Activated CD4-positive, alpha-beta T cell treated with anti-CD3 and anti-CD28 coated beads, Interleukin-10, Interleukin-2, amounts not matched to agents 100 ng/mL and 50 ng/mL, durations not matched to agents 16 hours and 8 hours (primary cell): ENCODE data around the gene GNAI2.
"Not testable (repeated sequence)": the region's sequence is repeated elsewhere in the genome, so short reads cannot be mapped to it uniquely, and the experiment has no call there.

Experiments
- DNase-seq: peaks from one replicate; pipeline ENCODE4 v3.0.0-alpha.2; 2020

Gene GNAI2

GRCh38 chr3:50266017-50266416, 30.0 kb downstream of the GNAI2 start:
- DNase-seq, result no peak

- DNase-seq, result no peak
These were observed 30.8 kb downstream of the GNAI2 start for GRCh38 chr3:50266836-50267235.

DNA sequence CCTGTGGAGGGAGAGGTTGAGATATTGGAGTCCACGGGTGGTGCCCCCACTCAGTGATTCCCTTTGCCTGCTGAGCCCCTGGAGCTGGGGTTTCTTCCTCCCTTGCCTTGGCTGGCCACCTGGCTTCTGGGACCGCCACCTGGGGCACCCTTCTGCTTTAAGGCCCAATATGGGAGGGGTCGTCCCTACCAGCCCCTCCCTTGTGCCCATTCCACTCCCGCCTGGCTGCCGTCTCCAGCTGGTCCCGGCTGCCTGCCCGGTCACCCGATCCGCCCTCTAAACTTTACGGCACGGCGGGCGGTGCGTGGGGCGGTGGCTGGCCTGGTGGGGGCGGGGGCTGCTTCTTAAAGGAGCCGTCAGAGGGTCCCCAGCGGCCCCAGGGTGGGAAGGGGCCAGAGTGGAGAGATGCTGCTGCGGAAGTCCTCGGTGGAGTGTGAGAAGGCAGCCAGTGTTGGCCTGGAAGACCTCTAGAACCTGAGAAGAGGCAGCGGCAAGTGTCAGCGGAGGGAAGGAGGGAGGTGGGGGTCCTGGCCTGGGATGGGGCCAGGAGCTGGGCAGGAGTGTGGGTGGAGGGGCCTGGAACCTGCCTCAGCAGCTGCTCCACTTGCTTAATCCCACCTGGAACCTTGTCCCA, 31.4 kb downstream of the GNAI2 start:
- no peak for DNase-seq

DNA sequence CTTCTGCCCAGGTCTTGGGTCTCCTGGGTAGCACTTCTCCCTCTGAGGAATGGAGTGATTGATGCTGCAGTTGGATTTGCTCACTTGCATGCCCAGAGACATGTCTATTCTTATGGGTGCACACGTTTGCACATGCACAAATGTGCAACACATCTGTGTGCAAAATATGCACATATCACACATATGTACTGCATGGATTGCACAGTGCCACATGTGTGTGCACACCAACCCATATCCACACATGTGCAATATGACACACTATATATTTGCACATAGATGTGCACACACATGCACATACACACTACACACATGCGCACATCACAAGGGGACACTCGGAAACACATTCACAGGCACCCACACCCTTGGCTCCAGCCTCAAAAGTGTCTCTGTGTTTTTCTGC, 32.3 kb downstream of the GNAI2 start:
- no peak for DNase-seq

GRCh38 chr3:50268703-50269451, 32.9 kb downstream of the GNAI2 start, which contains the start of gene SEMA3B:
Gene SEMA3B (plus strand): TSS chr3:50269147. CDS start chr3:50269241, 94 bp downstream.
- no peak for DNase-seq

- DNase-seq, result no peak
These were observed 33.5 kb downstream of the GNAI2 start for GRCh38 chr3:50269460-50269859.

GRCh38 chr3:50269977-50270413, 34.0 kb downstream of the GNAI2 start:
- no peak for DNase-seq

DNA sequence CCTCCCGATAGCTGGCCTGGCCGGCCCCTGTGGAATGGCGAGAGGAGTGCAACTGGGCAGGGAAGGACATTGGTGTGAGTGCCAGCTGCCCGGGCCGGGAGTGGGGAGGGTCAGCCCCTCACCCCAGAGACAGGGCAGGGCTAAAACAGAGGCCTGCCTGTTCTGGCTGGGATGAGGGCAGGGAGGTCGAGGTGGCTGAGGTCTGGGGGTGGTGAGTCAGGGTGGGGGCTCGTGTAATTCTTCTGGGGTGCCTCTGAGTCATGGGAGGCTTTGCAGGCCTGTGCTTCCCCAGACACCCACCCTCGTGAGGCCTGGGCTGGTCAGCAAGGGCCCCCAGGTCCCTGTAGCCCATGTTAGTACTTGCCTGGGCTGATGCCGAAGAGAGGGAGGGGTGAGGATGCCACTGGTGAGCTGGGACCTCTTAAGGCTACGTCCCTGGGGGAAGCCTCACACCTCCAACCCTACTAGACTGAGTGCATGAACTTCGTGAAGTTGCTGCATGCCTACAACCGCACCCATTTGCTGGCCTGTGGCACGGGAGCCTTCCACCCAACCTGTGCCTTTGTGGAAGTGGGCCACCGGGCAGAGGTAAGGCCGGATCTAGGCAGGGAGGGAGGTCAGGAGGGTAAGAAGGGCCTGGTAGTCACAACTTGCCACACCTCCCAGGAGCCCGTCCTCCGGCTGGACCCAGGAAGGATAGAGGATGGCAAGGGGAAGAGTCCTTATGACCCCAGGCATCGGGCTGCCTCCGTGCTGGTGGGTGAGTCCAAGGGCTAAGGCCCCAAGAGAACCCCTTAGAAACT, 34.6 kb downstream of the GNAI2 start:
- no peak for DNase-seq

DNA sequence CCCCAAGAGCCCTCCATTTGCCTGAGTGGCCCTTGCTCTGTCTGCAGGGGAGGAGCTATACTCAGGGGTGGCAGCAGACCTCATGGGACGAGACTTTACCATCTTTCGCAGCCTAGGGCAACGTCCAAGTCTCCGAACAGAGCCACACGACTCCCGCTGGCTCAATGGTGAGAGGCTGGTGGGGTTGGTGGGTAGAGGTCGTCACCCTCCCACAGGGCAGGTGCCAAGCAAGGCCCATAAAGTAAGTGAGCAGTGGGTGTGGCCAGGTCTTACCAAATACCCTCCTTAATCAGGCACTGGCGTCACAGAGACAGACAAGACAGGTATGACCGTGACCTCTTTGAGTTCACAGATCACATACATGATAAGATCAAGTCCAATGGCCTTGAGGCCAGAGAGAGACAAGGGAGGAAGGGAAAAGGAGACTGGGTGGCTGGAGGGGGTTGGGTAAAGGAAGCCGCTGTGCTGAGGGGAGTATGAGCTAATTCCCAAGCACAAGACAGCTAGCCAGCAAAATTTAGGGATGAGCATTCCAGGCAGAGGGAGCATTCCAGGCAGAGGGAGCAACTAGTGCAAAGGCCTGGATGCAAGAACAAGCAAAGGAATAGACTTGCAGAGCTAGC, 35.4 kb downstream of the GNAI2 start:
- no peak for DNase-seq

- DNase-seq, result not testable (repeated sequence)
These were observed 36.5 kb downstream of the GNAI2 start for GRCh38 chr3:50272538-50272910.

DNA sequence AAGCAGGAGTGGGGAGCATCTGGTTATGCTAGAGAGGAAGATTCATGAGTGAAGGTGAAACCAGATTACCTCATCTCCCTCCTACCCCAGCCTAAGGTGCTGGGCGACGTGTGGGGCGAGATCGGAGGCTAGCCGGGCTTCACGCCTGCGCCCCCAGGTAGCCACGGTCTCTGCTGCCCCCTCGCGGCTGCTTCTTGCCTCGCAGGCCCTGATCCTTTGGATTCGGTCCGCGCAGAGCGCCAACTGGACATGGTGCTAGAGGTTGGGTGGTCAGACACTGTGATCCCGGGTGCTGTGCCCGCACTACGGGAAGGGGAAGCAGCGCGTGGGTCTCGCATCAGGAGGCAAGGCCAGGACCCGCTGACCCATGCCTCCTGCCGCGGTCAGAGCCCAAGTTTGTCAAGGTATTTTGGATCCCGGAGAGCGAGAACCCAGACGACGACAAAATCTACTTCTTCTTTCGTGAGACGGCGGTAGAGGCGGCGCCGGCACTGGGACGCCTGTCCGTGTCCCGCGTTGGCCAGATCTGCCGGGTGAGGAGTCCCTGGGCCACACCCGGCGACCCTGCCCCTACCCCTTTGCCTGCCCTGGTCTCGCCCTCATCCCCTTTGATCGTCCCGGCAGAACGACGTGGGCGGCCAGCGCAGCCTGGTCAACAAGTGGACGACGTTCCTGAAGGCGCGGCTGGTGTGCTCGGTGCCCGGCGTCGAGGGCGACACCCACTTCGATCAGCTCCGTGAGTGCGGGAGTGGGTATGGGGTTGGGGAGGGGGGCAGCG, 37.1 kb downstream of the GNAI2 start:
- DNase-seq, result peak; percentile 92

DNA sequence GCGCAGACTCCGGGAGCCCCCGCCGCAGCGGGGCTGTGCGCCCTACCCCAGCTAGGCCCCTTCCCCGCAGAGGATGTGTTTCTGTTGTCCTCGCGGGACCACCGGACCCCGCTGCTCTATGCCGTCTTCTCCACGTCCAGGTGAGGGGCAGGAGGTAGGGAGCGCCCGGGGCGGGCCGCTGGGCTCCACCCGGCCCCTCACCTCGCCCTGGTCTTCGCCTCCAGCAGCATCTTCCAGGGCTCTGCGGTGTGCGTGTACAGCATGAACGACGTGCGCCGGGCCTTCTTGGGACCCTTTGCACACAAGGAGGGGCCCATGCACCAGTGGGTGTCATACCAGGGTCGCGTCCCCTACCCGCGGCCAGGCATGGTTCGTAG, 37.7 kb downstream of the GNAI2 start:
- DNase-seq, result no peak

DNA sequence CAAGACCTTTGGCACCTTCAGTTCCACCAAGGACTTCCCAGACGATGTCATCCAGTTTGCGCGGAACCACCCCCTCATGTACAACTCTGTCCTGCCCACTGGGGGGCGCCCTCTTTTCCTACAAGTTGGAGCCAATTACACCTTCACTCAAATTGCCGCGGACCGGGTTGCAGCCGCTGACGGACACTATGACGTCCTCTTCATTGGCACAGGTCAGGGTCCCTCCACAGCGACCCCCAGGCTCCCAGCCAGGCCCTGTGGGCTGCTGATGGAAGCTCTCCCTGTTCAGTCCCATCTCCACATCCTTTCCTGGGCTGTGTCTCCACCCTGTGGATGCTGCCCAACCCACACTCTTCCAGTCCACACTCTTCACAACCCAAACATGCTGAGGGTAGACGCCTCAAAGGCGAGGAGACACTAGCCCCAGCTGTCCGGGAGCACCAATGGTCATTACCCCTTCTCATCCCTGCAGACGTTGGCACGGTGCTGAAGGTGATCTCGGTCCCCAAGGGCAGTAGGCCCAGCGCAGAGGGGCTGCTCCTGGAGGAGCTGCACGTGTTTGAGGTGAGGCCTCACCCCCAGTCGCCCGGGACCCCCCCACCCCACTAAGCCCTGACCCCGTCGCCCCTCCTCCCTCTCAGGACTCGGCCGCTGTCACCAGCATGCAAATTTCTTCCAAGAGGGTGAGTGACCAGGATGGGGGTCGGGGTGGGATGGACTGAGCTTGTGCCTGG, 38.5 kb downstream of the GNAI2 start:
- peak; percentile 82 for DNase-seq

GRCh38 chr3:50275141-50275995, 39.4 kb downstream of the GNAI2 start:
- no peak for DNase-seq

DNA sequence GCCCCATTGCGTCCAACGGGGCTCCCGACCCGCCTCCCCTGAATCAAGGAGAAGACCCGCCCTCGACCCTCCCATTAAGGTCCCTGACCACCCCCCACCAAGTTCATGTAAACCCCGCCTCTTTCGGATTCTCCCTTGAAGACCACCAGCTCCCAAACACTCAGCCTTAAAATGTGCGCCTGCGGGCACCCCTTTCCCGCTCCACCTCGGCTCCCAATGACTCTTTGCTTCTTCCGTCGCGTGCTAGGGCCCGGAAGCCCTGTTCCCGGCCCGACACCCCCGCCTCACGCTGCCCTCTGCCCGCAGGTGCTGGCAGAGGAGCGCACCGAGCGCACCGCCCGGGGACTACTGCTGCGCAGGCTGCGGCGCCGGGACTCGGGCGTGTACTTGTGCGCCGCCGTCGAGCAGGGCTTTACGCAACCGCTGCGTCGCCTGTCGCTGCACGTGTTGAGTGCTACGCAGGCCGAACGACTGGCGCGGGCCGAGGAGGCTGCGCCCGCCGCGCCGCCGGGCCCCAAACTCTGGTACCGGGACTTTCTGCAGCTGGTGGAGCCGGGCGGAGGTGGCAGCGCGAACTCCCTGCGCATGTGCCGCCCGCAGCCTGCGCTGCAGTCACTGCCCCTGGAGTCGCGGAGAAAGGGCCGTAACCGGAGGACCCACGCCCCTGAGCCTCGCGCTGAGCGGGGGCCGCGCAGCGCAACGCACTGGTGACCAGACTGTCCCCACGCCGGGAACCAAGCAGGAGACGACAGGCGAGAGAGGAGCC, 40.2 kb downstream of the GNAI2 start:
- peak; percentile 56 for DNase-seq

- DNase-seq, result no peak
These were observed 40.7 kb downstream of the GNAI2 start for GRCh38 chr3:50276762-50277101.

- DNase-seq, result no peak
These were observed 42.3 kb downstream of the GNAI2 start for GRCh38 chr3:50278123-50278879.

DNA sequence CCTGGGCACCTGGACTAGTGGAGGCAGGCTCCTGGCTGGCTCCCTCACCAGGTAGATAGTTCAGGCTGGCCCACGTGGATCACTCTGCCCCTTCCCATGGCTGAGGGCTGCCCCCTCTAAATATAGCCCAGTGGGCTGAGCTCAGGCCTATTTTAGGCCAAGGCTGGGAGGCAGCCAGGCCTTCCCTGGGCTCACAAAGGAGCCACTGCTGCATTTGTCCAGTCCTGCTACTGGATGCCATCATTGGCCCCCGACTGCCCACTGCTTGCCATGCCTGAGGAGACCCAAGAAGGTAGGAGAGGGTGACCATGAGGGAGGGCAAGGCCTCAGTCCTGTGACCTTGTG, 42.8 kb downstream of the GNAI2 start, which contains the start of gene LSMEM2:
Gene LSMEM2, plus strand, starts transcription at position 208 of the 345 bp plus-strand sequence. Its CDS starts 27 bp downstream, at position 235.
- no peak for DNase-seq
